SK-N-SH (cell line): ENCODE measurements around the gene HOXB5. TPM values are rescaled to one million over a fixed set of nuclear protein-coding genes. Genes with fewer than 3 reads are reported as not detected.

ENCODE experiments used
- CTCF ChIA-PET: fragments of 300-600, 350-600 bp; formaldehyde crosslinking; extraction: SDS; loops from one replicate; lab custom pipeline; 2021; lab: Yijun Ruan, JAX
- POLR2A ChIA-PET: fragments of 350-600 bp; sonication (Branson Sonifier 250); formaldehyde crosslinking; extraction: SDS; loops from one replicate; lab custom pipeline; 2020; ENCODE audit warnings: antibody characterized with exemption, inconsistent platforms; lab: Yijun Ruan, JAX
- DNase-seq: peaks from one replicate; pipeline ENCODE4 v3.0.0; 2012
- H2AFZ ChIP-seq: fragments of 200-600 bp; sonication (generic); 2 replicates; pipeline ENCODE4 v1.8.1; 2016; ENCODE audit warnings: antibody characterized with exemption, mild to moderate bottlenecking, low read depth
- H3F3A ChIP-seq: fragments of 200-600 bp; sonication (generic); replicated peaks from 2 replicates; pipeline ENCODE3; 2016; ENCODE audit warnings: antibody characterized with exemption, mild to moderate bottlenecking; ENCODE audit not compliant: insufficient read depth
- H3K27ac ChIP-seq, 2 experiments: fragments of 200-500 bp in 1 of 2; fragments of 200-600 bp in 1 of 2; sonication (Bioruptor generic) in 1 of 2; sonication (generic), shearing (Covaris generic) in 1 of 2; 2 replicates each; pipeline versions ENCODE4 v1.5.1 to v1.6.1; 2014 to 2016; ENCODE audit warnings: low read depth in 2 of 2, inconsistent platforms in 1 of 2, low read length in 1 of 2, mild to moderate bottlenecking in 1 of 2, mixed read lengths in 1 of 2
- H3K27me3 ChIP-seq: fragments of 200-600 bp; sonication (generic), shearing (Covaris generic); 2 replicates; pipeline ENCODE4 v1.6.1; 2016; ENCODE audit warnings: mixed run types; ENCODE audit not compliant: insufficient read depth
- H3K36me3 ChIP-seq, 2 experiments: fragments of 200-500 bp in 1 of 2; fragments of 200-600 bp in 1 of 2; sonication (Bioruptor generic) in 1 of 2; sonication (generic) in 1 of 2; replicated peaks in 1 of 2; 2 replicates each; pipeline versions ENCODE3 to v1.5.1; 2014 to 2016; ENCODE audit warnings: low read length in 1 of 2, mild to moderate bottlenecking in 1 of 2; ENCODE audit not compliant: insufficient read depth in 2 of 2, control insufficient read depth in 1 of 2
- H3K4me1 ChIP-seq, 2 experiments: fragments of 200-500 bp in 1 of 2; fragments of 200-600 bp in 1 of 2; sonication (Bioruptor generic) in 1 of 2; sonication (generic), shearing (Covaris generic) in 1 of 2; 2 replicates each; pipeline versions ENCODE4 v1.5.1 to v1.6.1; 2014 to 2016; ENCODE audit warnings: low read depth in 1 of 2, low read length in 1 of 2, mixed run types in 1 of 2; ENCODE audit not compliant: insufficient read depth in 2 of 2, control insufficient read depth in 1 of 2
- H3K4me2 ChIP-seq: fragments of 200-600 bp; sonication (generic), shearing (Covaris generic); 2 replicates; pipeline ENCODE4 v1.6.1; 2017; ENCODE audit warnings: mixed run types
- H3K4me3 ChIP-seq, 2 experiments: fragments of 200-500 bp in 1 of 2; fragments of 200-600 bp in 1 of 2; sonication (Bioruptor generic) in 1 of 2; sonication (generic), shearing (Covaris generic) in 1 of 2; 2 replicates each; pipeline versions ENCODE4 v1.5.1 to v1.8.1; 2014 to 2016; ENCODE audit warnings: low read depth in 2 of 2, inconsistent platforms in 1 of 2, low read length in 1 of 2, mild to moderate bottlenecking in 1 of 2, mixed read lengths in 1 of 2, moderate library complexity in 1 of 2
- H3K79me2 ChIP-seq: fragments of 200-600 bp; sonication (generic); 2 replicates; pipeline ENCODE4 v1.8.1; 2017; ENCODE audit warnings: mild to moderate bottlenecking; ENCODE audit not compliant: insufficient read depth
- H3K9ac ChIP-seq: fragments of 200-600 bp; sonication (generic); 2 replicates; pipeline ENCODE4 v1.6.1; 2017; ENCODE audit warnings: mixed run types
- H3K9me2 ChIP-seq: fragments of 200-600 bp; sonication (generic); 2 replicates; pipeline ENCODE4 v1.6.1; 2017; ENCODE audit warnings: mixed run types
- H3K9me3 ChIP-seq: fragments of 200-600 bp; sonication (generic); 2 replicates; pipeline ENCODE4 v1.6.1; 2017; ENCODE audit warnings: mixed run types, mild to moderate bottlenecking, moderate library complexity
- H4K20me1 ChIP-seq: fragments of 200-600 bp; sonication (generic); 2 replicates; pipeline ENCODE4 v1.6.1; 2017; ENCODE audit warnings: mild to moderate bottlenecking, mixed run types; ENCODE audit not compliant: insufficient read depth
- CHD2 ChIP-seq: fragments of 150-350 bp; IDR thresholded peaks from 2 replicates; pipeline ENCODE4 v1.6.1; 2018; ENCODE audit warnings: low read length; ENCODE audit not compliant: partially characterized antibody
- EP300 ChIP-seq, 2 experiments: IDR thresholded peaks; 2 replicates each; pipeline versions ENCODE4 v1.4.0 to v1.6.1; 2012; ENCODE audit warnings: borderline replicate concordance in 1 of 2, low read depth in 1 of 2, low read length in 1 of 2
- EZH2phosphoT487 ChIP-seq: fragments of 200-600 bp; sonication (generic); IDR thresholded peaks from 2 replicates; pipeline ENCODE4 v1.6.1; 2017; ENCODE audit warnings: low read depth, mixed run types, mild to moderate bottlenecking, antibody characterized with exemption, moderate library complexity, borderline replicate concordance
- FOSL2 ChIP-seq: IDR thresholded peaks from 2 replicates; pipeline ENCODE4 v1.4.0; 2012; ENCODE audit warnings: low read depth, mild to moderate bottlenecking, moderate library complexity, borderline replicate concordance
- GABPA ChIP-seq: IDR thresholded peaks from 2 replicates; pipeline ENCODE4 v1.4.0; 2012; ENCODE audit warnings: low read depth, mild to moderate bottlenecking
- GATA2 ChIP-seq: sonication (generic); formaldehyde crosslinking; IDR thresholded peaks from 2 replicates; pipeline ENCODE4 v1.5.0; 2020; ENCODE audit warnings: mild to moderate bottlenecking, missing genetic modification reagents
- IRF3 ChIP-seq: fragments of 150-350 bp; IDR thresholded peaks from 2 replicates; pipeline ENCODE4 v1.6.1; 2016; ENCODE audit warnings: mild to moderate bottlenecking, low read depth, low read length
- MAX ChIP-seq: IDR thresholded peaks from 2 replicates; pipeline ENCODE4 v1.4.0; 2012; ENCODE audit warnings: low read depth
- MXI1 ChIP-seq: IDR thresholded peaks from 2 replicates; pipeline ENCODE4 v1.6.1; 2012; ENCODE audit warnings: mild to moderate bottlenecking, low read depth, low read length, improper control_type of control experiment
- NRF1 ChIP-seq: IDR thresholded peaks from 2 replicates; pipeline ENCODE4 v1.6.1; 2012; ENCODE audit warnings: low read depth, mild to moderate bottlenecking, low read length
- POLR2AphosphoS5 ChIP-seq: IDR thresholded peaks from 2 replicates; pipeline ENCODE4 v1.6.1; 2012; ENCODE audit warnings: low read depth, low read length
- RAD21 ChIP-seq: IDR thresholded peaks from 2 replicates; pipeline ENCODE4 v1.6.1; 2012; ENCODE audit warnings: mild to moderate bottlenecking, low read length
- RCOR1 ChIP-seq: fragments of 150-350 bp; IDR thresholded peaks from 2 replicates; pipeline ENCODE4 v1.6.1; 2017; ENCODE audit warnings: antibody characterized with exemption, low read length
- RFX5 ChIP-seq: IDR thresholded peaks from 2 replicates; pipeline ENCODE4 v1.6.1; 2012; ENCODE audit warnings: mild to moderate bottlenecking, improper control_type of control experiment, low read length
- RXRA ChIP-seq: IDR thresholded peaks from 2 replicates; pipeline ENCODE4 v1.4.0; 2012; ENCODE audit warnings: low read depth, mild to moderate bottlenecking, borderline replicate concordance
- SIN3A ChIP-seq: IDR thresholded peaks from 2 replicates; pipeline ENCODE4 v1.6.1; 2012; ENCODE audit warnings: low read depth, mild to moderate bottlenecking, low read length, moderate library complexity, borderline replicate concordance
- SMC3 ChIP-seq: IDR thresholded peaks from 2 replicates; pipeline ENCODE4 v1.6.1; 2012; ENCODE audit warnings: low read depth, low read length, improper control_type of control experiment
- TAF1 ChIP-seq: IDR thresholded peaks from 2 replicates; pipeline ENCODE4 v1.6.1; 2012; ENCODE audit warnings: low read depth, mild to moderate bottlenecking, low read length, moderate library complexity, borderline replicate concordance
- TCF12 ChIP-seq: IDR thresholded peaks from 2 replicates; pipeline ENCODE4 v1.4.0; 2012
- USF2 ChIP-seq: fragments of 150-350 bp; IDR thresholded peaks from 2 replicates; pipeline ENCODE4 v1.6.1; 2017; ENCODE audit warnings: antibody characterized with exemption, low read length, low read depth, borderline replicate concordance
- WGBS: methylation state at CpG from one replicate; pipeline ENCODE4 v1.1.6; 2017; ENCODE audit warnings: low lambda C conversion rate; 5-methylcytosine and 5-hydroxymethylcytosine counted together
- polyA plus RNA-seq, 3 experiments: library from polyadenylated mRNA; depleted of rRNA; stranded (reverse); fragments of >200 nt; gene quantifications; 2 replicates each; pipeline ENCODE4 v1.2.3, GENCODE V29; 2012

Gene HOXB5
- polyA plus RNA-seq, 1 of the 3 experiments (the other 2 are of a cell fraction): not detected

- no peak for TF ChIP-seq SMC3
- no peak for TF ChIP-seq SIN3A
- TF ChIP-seq FOSL2: no peak
- TF ChIP-seq EP300 (IDR thresholded peaks at IDR 0.05; ENCODE audit: borderline replicate concordance in 1 of 2, low read depth in 1 of 2, low read length in 1 of 2): no peak
- no peak for TF ChIP-seq EZH2phosphoT487
- TF ChIP-seq CHD2: no peak
- TF ChIP-seq RCOR1: no peak
- no peak for TF ChIP-seq RXRA
- TF ChIP-seq RAD21: no peak
Observed at GRCh38 chr17:48624544-48625494, 31.2 kb upstream of the HOXB5 start (continued).

GRCh38 chr17:48624118-48624517 lies 30.5 kb upstream of the HOXB5 start:
- H3K4me2 ChIP-seq: no peak overlapping the region
- POLR2A ChIA-PET: no interaction called here
- WGBS: 24% methylated on average over 5 of the region's 5 CpGs

GRCh38 chr17:48623583-48623982 lies 30.0 kb upstream of the HOXB5 start:
- no peak for DNase-seq
- Histone ChIP-seq H3K27me3 (peaks cover 98% of the 10 kb centered on the region), H3K9ac (no peak overlapping the region), H3K4me3 (no peak overlapping the region), H3K9me3 (no peaks in the 10 kb centered on the region), H3K4me2 (no peak overlapping the region), H3K4me1 (no peaks in the 10 kb centered on the region), H3F3A (no peaks in the 10 kb centered on the region), H2AFZ (no peak overlapping the region), H4K20me1 (peaks cover 3% of the 10 kb centered on the region; the same call in 1 of the 2 replicates), H3K27ac (no peak overlapping the region), H3K79me2 (no peaks in the 10 kb centered on the region), H3K9me2 (no peaks in the 10 kb centered on the region), H3K36me3 (no peaks in the 10 kb centered on the region)
- CTCF ChIA-PET: interaction anchor here (0.7 to 7.6 kb wide), 12 partner anchors 10 to 597 kb away, joined by 3 to 50 read pairs (median 5); no protein-coding TSS in a partner anchor
- WGBS: 10% methylated on average over 4 of the region's 4 CpGs
- POLR2A ChIA-PET: no interaction called here
- TF ChIP-seq FOSL2 (no peak), MAX (no peak), SIN3A (no peak), GABPA (no peak), GATA2 (CRISPR knock-in tag) (no peak), NRF1 (no peak), MXI1 (no peak), SMC3 (no peak), IRF3 (no peak), POLR2AphosphoS5 (no peak), USF2 (no peak), RFX5 (no peak)

More at GRCh38 chr17:48624118-48624517, 30.5 kb upstream of the HOXB5 start:
- Histone ChIP-seq H3K9me2 (no peaks in the 10 kb centered on the region), H3F3A (no peaks in the 10 kb centered on the region), H3K9me3 (no peaks in the 10 kb centered on the region), H4K20me1 (peaks cover 3% of the 10 kb centered on the region; the same call in 1 of the 2 replicates), H3K27ac (no peak overlapping the region), H3K79me2 (no peaks in the 10 kb centered on the region), H3K27me3 (peaks cover 98% of the 10 kb centered on the region), H3K4me3 (no peak overlapping the region), H3K9ac (no peak overlapping the region)
- CTCF ChIA-PET: interaction anchor here (0.9 to 7.6 kb wide), 9 partner anchors 11 to 475 kb away, joined by 3 to 50 read pairs (median 7); no protein-coding TSS in a partner anchor
- DNase-seq: no peak
- TF ChIP-seq TAF1 (no peak), RCOR1 (no peak), NRF1 (no peak), MXI1 (no peak), POLR2AphosphoS5 (no peak), SIN3A (no peak), TCF12 (no peak)
- TF ChIP-seq, all 33 proteins: peak for 0
- H3K4me1 ChIP-seq: no peaks in the 10 kb centered on the region
- H2AFZ ChIP-seq: no peak overlapping the region
- H3K36me3 ChIP-seq: no peaks in the 10 kb centered on the region
